OCI-LY3 (cell line): Measurements from ENCODE around the gene MAPK12.

ENCODE experiments used
- EZH2phosphoT487 ChIP-seq: fragments of 200-600 bp; shearing (Covaris generic); IDR thresholded peaks from 2 replicates; pipeline ENCODE4 v1.6.1; 2018; ENCODE audit warnings: antibody characterized with exemption, mixed run types, low read depth
- TF ChIP-seq, protein P1 (sequence below): fragments of 200-600, 300-600 bp; sonication (generic); IDR thresholded peaks from 2 replicates; pipeline ENCODE4 v1.5.1; 2014; ENCODE audit warnings: antibody characterized with exemption, low read length, low read depth

DNA sequence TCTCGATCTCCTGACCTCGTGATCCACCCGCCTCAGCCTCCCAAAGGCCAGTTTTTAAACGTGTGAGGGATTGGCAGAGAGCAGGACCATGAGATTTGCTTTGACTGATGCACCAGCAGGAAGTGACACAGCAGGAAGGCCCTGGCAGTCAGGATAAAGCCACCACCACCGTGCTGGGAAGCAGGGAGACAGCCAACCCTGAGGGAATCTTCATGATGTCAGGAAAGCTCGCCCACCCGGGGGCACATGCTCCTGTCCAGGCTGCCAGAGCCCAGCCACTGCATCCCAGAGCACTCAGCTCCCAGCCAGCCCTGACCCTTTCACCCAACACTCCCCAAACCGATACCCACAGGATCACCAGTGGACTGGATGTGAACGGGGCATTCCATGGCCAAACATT, 22.7 kb downstream of the MAPK12 start:
- TF ChIP-seq, protein P1, sequence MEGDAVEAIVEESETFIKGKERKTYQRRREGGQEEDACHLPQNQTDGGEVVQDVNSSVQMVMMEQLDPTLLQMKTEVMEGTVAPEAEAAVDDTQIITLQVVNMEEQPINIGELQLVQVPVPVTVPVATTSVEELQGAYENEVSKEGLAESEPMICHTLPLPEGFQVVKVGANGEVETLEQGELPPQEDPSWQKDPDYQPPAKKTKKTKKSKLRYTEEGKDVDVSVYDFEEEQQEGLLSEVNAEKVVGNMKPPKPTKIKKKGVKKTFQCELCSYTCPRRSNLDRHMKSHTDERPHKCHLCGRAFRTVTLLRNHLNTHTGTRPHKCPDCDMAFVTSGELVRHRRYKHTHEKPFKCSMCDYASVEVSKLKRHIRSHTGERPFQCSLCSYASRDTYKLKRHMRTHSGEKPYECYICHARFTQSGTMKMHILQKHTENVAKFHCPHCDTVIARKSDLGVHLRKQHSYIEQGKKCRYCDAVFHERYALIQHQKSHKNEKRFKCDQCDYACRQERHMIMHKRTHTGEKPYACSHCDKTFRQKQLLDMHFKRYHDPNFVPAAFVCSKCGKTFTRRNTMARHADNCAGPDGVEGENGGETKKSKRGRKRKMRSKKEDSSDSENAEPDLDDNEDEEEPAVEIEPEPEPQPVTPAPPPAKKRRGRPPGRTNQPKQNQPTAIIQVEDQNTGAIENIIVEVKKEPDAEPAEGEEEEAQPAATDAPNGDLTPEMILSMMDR, result no peak
- TF ChIP-seq EZH2phosphoT487, result no peak
